NCI-H2227 (cell line): Measurements from ENCODE around the gene PRPH.
A peak's percentile ranks its signal among the peaks of the same experiment; 100 is the strongest.
"Not testable (repeated sequence)": the region's sequence is repeated elsewhere in the genome, so short reads cannot be mapped to it uniquely, and the experiment has no call there.

Experiments
- DNase-seq: peaks from one replicate; lab custom pipeline; 2025; ENCODE audit not compliant: unreplicated experiment; lab: John Stamatoyannopoulos, UW

Gene PRPH

DNA sequence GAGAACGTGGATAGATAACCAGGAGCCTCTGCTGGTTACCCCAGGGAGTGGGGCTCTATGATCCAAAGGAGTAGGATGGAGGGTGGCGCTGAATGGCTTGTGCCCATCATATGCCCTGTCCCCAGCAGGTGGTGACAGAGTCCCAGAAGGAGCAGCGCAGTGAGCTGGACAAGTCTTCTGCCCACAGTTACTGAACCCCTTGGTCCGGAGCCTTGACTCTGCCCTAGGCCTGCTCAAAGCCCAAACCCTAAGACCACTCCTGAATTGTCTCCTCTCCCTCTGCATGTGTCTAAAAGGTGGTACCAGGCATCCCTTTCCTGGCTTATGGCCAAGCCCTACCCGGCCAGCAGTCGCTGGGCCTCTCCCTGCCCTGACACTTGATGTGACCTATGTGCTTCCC is 3.2 kb downstream of the PRPH start:
- DNase-seq: no peak

GRCh38 chr12:49301760-49302159 is 6.8 kb downstream of the PRPH start:
- no peak for DNase-seq

DNA sequence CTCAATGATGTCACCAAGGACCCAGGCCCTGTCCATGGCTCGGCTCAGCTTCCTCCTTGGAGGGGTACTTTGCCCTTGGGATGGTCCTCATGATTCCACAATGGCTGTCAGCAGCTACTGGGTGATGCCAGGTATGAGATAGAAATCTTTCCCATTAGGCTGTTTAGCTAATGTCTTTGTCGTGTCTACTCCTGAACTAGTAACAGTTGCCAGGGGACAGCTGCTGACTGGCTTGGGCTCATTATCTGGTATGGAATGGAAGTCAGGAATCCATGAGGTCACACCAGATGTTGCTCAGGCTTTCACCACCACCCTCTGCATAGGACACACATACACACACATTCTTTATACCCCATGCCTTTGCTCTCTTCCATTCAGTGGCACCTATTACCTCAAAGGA is 9.2 kb downstream of the PRPH start:
- no peak for DNase-seq

DNA sequence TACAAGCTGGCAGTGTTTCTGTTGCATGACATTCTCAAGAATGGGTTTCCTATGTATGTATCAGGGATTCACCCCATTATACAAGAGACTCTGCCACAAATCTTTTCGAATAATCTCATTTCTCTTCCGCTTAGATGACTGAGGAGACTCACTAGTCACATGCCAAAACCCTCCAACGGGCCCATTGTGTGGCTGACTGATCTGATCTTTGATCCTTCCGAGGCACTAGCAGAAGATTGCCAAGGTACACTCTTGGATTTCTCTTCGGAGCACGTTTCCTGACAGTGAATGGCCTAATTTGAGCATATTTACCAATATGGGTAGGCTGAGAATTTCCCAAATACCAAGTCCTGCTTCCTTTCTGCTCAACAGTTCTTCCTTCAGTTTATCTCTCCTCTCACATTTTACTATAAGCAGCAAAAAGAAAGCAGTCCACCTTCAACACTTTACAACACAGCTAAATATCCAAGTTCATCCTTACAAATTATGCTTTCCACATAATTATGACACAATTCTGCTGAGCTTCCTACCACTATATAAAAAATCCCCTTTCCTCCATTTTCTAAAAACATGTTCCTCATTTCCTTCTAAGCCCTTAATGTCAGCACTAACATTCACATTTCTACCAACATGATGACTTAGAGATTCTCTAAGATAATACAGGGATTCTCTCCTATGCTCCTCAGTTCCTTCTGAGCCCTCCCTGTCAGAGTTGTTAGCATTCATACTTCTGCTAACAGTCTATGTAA is 11.0 kb downstream of the PRPH start:
- no peak for DNase-seq

- no peak for DNase-seq
Measured at GRCh38 chr12:49309386-49309785, 14.4 kb downstream of the PRPH start.

- DNase-seq: not testable (repeated sequence)
Measured at GRCh38 chr12:49310451-49311000, 15.6 kb downstream of the PRPH start.

- no peak for DNase-seq
Measured at GRCh38 chr12:49314811-49315210, 19.9 kb downstream of the PRPH start.

DNA sequence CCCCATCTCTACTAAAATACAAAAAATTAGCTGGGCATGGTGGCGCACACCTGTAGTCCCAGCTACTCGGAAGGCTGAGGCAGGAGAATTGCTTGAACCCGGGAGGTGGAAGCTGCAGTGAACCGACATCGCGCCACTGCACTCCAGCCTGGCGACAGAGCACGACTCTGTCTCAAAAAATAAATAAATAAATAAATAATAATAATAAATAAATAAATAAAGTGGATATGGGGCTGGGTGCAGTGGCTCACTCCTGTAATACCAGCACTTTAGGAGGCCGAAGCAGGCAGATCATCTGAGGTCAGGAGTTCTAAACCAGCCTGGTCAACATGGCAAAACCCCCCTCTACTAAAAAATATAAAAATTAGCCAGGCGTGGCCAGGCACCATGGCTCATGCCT is 22.2 kb downstream of the PRPH start:
- DNase-seq: not testable (repeated sequence)

GRCh38 chr12:49320411-49321103 is 25.6 kb downstream of the PRPH start:
- DNase-seq: not testable (repeated sequence)

- no peak for DNase-seq
Measured at GRCh38 chr12:49322367-49322707, 27.4 kb downstream of the PRPH start.

- peak; percentile 97 for DNase-seq
Measured at GRCh38 chr12:49322708-49323523, 28.0 kb downstream of the PRPH start, which contains the start of gene TROAP. TROAP (plus strand) TSS chr12:49323255; CDS start chr12:49323609, 354 bp downstream.

DNA sequence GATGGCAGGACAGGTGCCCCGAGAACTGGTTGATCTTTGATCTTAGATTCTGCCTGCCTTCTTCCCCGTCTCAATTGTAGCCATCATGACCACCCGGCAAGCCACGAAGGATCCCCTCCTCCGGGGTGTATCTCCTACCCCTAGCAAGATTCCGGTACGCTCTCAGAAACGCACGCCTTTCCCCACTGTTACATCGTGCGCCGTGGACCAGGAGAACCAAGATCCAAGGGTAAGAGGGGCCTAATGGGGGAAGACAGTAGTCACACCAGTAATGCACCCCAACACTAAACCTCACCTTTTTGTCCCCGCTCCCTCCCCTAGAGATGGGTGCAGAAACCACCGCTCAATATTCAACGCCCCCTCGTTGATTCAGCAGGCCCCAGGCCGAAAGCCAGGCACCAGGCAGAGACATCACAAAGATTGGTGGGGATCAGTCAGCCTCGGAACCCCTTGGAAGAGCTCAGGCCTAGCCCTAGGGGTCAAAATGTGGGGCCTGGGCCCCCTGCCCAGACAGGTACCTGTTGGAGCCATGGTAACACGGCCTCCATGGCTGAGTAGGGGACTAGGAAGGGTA is 28.7 kb downstream of the PRPH start:
- DNase-seq: no peak

DNA sequence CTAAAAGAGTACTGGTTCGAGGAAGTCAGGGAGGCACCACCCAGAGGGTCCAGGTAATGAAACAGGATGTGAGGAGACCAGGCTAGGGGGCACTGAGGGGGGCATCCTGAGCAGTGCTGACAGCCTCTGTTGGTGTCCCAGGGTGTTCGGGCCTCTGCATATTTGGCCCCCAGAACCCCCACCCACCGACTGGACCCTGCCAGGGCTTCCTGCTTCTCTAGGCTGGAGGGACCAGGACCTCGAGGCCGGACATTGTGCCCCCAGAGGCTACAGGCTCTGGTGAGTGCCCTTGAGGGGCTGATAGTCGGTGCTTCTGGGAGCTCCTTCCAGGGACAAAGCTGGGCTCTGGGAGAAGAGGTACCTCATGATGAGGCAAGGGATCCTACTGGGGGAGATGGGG is 30.7 kb downstream of the PRPH start:
- no peak for DNase-seq

DNA sequence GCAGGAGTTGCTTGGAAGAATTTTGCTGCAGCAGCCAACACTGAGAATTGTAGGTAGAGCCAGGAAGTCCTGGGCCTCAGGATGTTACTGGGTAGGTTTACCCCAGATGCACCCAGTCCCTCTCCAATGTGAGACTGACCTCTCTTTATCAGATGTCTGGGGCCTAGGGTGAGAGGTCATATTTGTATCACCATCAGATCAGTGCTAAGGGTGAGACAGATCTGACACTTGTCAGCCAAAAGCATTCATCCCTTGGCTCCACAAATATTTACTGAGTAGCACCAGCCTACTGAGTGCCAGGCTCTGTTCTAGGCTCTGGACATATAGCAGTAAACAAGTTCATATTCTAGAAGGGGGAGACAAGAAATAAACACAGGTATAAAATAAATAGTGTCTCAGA is 32.4 kb downstream of the PRPH start:
- no peak for DNase-seq

DNA sequence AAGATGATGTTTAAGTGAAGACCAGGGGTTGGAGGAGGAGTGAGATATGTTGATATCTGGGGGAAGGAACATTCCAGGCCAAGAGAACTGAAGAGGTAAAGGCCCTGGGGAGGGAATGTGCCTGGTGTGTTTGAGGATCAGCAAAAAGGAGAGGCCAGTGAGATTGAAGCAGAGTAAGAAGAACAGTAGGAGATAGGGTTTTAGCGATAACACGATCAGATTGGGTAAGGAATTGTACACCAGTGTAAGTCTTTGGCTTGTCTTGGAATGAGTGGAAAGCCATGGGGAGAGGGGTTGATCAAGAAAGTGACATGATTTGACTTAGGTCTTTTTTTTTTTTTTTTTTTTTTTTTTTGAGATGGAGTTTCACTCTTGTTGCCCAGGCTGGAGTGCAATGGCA is 32.9 kb downstream of the PRPH start:
- no peak for DNase-seq

- DNase-seq: no peak
Measured at GRCh38 chr12:49328816-49329215, 33.9 kb downstream of the PRPH start.

GRCh38 chr12:49330032-49330619 is 35.2 kb downstream of the PRPH start:
- no peak for DNase-seq

DNA sequence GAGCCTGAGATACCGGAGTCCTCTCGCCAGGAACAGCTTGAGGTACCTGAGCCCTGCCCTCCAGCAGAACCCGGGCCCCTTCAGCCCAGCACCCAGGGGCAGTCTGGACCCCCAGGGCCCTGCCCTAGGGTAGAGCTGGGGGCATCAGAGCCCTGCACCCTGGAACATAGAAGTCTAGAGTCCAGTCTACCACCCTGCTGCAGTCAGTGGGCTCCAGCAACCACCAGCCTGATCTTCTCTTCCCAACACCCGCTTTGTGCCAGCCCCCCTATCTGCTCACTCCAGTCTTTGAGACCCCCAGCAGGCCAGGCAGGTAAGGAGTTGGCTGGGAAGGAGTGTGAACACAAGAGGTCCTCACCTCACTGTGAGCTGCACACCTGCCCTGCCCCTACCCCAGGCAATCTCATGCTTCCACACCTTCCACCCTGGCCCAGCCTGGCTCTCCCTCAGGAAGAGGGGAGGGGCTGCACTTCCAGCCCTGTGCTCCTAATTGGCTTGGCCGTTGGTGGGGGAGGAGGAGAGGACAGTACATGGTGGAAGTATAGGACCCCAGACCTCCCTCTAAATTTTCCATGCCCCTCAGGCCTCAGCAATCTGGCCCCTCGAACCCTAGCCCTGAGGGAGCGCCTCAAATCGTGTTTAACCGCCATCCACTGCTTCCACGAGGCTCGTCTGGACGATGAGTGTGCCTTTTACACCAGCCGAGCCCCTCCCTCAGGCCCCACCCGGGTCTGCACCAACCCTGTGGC is 35.9 kb downstream of the PRPH start:
- DNase-seq: no peak

- peak; percentile 69 for DNase-seq
Measured at GRCh38 chr12:49331380-49332222, 36.7 kb downstream of the PRPH start.
